ENCODE data around the gene ARPP19.
"Not testable (repeated sequence)": the region's sequence is repeated elsewhere in the genome, so short reads cannot be mapped to it uniquely, and the experiment has no call there.

ARPP19 gene

DNA sequence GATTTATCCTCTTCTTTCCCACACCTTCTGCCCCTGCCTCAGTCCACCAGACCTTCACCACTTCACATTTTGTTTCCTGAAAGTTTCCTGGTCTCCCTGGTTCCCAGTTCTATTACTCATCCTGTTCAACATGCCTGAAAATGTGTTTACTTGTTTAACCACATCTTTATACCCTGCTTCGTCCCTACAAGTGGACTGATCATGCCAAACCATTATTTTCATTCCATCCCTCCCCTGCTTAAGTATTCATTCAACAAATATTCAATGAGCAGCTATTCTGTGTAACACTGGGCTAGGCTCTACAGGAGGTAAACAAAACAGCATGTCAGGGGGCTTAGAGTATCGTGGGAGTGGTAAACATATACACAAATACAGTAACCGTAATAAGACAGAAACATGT, 45.6 kb downstream of the ARPP19 start:
- Histone ChIP-seq H3K4me1 (peaks cover 9 to 71% (median 13%) of the 10 kb centered on the region in 10 experiments), H3K36me3 (no peaks in the 10 kb centered on the region), H3K9me3 (replicated peaks in 1 of 11) (no peaks in the 10 kb centered on the region), H3K4me3 (no peak overlapping the region), H3K4me2 (peak overlapping the region in 3 of 11 experiments; percentile 25 to 68 (median 55); a peak in 4 of 22 replicates), H3K27ac (no peak overlapping the region), H3K9ac (no peak overlapping the region), H4K20me1 (peaks cover 16 to 99% (median 77%) of the 10 kb centered on the region in 11 experiments; a peak in 19 of 22 replicates), H3K27me3 (no peaks in the 10 kb centered on the region)
- TF ChIP-seq Cebpa-rat (IDR thresholded peaks at IDR 0.05) = no peak

DNA sequence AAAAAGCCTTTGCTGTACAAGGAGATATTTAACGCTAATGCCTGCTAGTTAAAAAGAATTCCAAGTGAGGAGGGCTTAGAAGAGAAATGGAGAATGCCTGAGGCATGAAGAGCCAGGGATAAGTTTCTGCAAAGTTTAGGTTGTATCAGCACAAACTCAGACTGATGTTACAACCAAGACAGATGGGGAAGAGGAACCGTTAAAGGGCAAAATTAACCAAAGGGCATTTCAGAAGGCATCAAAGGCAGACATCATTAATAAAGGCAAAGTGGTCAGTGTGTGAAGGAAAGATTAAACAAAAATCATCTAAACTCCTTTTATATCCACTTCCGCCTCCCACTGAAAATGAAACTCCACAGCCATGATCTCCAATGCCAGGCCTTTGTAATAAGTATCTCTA, 47.1 kb downstream of the ARPP19 start:
- H3K4me2 ChIP-seq = peak overlapping the region in 2 of 11 experiments; percentile 34 to 43; a peak in 4 of 22 replicates
- TF ChIP-seq Cebpa-rat (IDR thresholded peaks at IDR 0.05) = no peak
- H3K9ac ChIP-seq = no peak overlapping the region
- peaks cover 0 to 66% (median 0%) of the 10 kb centered on the region in 10 experiments; a peak in 9 of 20 replicates for H3K4me1 ChIP-seq
- H3K27ac ChIP-seq = no peak overlapping the region
- no peak overlapping the region for H3K4me3 ChIP-seq
- no peaks in the 10 kb centered on the region for H3K36me3 ChIP-seq
- H4K20me1 ChIP-seq = peaks cover 16 to 96% (median 68%) of the 10 kb centered on the region in 11 experiments; a peak in 19 of 22 replicates
- no peaks in the 10 kb centered on the region for H3K27me3 ChIP-seq
- H3K9me3 ChIP-seq (replicated peaks in 1 of 11) = no peaks in the 10 kb centered on the region

DNA sequence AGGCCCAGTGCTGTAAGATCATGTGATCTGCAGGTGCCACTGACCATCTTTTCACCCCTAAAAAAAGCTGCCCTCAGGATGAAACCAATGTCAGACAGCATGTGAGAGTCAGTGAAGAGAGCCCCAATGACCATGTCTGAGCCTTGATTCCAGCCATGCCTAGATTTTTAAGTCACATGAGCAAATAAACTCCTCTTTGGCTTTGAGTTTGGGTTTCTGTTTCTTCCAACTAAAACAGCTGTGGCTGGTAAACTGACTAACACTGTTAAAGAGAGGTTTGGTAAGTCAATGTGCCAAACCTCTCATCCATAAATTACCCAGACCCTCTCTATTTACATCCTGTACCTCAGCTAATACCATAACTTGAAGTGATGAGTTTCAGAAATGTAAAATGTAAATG, 48.4 kb downstream of the ARPP19 start:
- H3K9ac ChIP-seq = no peak overlapping the region
- no peak for TF ChIP-seq Cebpa-rat (IDR thresholded peaks at IDR 0.05)
- H3K27me3 ChIP-seq = no peaks in the 10 kb centered on the region
- peaks cover 0 to 66% (median 0%) of the 10 kb centered on the region in 10 experiments; a peak in 8 of 20 replicates for H3K4me1 ChIP-seq
- peak overlapping the region in 1 of 11 experiments; percentile 41; a peak in 2 of 22 replicates for H3K4me2 ChIP-seq
- H3K27ac ChIP-seq = no peak overlapping the region
- peaks cover 7 to 96% (median 66%) of the 10 kb centered on the region in 11 experiments; a peak in 19 of 22 replicates for H4K20me1 ChIP-seq
- H3K4me3 ChIP-seq = no peak overlapping the region
- H3K9me3 ChIP-seq (replicated peaks in 1 of 11) = no peaks in the 10 kb centered on the region
- H3K36me3 ChIP-seq = no peaks in the 10 kb centered on the region

DNA sequence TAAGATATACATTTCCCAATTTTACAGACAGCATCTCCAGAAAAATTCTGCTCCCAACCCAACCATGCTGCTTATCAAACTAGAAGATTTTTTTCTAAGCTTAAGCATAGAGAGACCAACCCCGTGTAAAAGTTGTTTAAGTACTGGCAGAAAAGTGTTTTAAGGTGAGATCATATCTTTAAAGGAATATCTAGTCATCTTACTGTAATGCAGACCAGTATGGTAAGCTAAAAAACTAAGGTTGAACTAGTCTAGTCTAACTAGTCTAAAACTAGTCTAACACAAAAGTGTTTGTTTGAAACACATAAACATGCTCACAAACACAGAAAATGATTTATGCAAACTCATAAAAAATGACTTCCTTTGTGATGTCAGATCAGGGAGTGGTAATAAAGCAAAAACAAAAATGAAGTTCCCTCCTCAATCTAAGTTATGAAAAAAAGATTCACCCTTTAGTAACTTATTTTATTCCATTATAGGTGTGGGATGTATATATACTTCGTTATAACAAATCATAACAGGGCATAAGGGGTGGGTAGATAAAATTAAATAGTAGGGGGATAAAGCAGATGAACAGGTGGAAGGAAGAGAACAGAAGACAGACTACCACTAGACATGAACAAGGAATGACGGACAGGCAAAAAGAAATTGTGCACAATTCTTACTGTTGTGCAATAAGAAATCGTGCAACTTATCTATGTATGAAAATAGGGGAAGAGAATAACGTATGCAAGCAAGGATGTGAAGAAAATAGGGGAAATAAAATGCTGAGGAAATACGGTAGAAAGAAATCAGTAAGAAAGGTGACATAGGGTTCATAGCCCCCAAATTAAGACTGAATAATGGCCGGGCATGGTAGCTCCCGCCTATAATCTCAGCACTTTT, 50.1 kb downstream of the ARPP19 start:
- H3K4me2 ChIP-seq = peak overlapping the region in 3 of 11 experiments; percentile 46 to 75 (median 69); a peak in 6 of 22 replicates
- no peak overlapping the region for H3K4me3 ChIP-seq
- H3K27me3 ChIP-seq = no peaks in the 10 kb centered on the region
- H3K9me3 ChIP-seq (replicated peaks in 1 of 11) = no peaks in the 10 kb centered on the region
- TF ChIP-seq Cebpa-rat (IDR thresholded peaks at IDR 0.05) = no peak; a peak in 1 of 22 replicates
- peaks cover 0 to 54% (median 0%) of the 10 kb centered on the region in 10 experiments; a peak in 8 of 20 replicates for H3K4me1 ChIP-seq
- H3K9ac ChIP-seq = no peak overlapping the region
- no peaks in the 10 kb centered on the region for H3K36me3 ChIP-seq
- H4K20me1 ChIP-seq = peaks cover 7 to 96% (median 63%) of the 10 kb centered on the region in 11 experiments; a peak in 19 of 22 replicates
- no peak overlapping the region for H3K27ac ChIP-seq

DNA sequence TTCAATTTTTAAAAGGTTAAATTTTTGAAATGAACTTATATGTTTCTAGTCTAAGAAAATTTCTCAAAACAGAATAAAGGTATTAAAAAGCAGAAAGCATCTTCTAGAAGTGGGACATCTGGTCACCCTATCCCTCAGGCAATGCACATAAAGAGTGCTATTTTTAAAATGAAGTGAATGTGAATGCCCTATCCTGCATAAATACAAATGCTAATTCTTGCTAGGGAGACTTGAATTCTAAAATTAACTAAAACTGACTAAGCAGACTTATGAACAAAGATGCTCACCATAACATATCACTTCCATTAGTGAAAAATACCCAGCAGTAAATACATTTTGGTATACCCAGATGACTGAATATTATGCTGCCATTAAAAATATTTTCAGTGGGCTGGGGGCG, 51.8 kb downstream of the ARPP19 start:
- Histone ChIP-seq H4K20me1 (peaks cover 7 to 93% (median 50%) of the 10 kb centered on the region in 11 experiments; a peak in 19 of 22 replicates), H3K36me3 (no peaks in the 10 kb centered on the region), H3K9me3 (replicated peaks in 1 of 11) (no peaks in the 10 kb centered on the region)

DNA sequence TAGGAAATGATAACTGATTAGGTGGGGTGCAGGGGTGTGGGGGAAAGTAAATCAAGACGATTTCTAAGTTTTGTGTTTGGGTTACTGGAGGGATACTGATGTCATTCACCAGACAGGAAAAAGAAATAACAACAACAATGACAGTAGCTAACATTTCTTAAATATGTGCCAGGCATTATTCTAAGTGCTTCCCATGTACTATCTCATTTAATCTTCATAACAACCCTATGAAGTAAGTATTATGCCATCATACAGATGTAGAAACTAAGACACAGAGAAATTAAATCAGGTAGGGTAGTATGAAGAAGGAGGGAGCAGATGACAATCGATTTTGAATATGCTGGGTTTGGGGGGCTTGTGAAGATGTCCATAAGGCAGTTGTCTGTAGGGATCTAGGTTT, 53.5 kb downstream of the ARPP19 start:
- Histone ChIP-seq H3K4me2 (no peak overlapping the region), H3K27me3 (no peaks in the 10 kb centered on the region), H3K9me3 (replicated peaks in 1 of 11) (no peaks in the 10 kb centered on the region), H3K36me3 (no peaks in the 10 kb centered on the region), H3K4me1 (peaks cover 0 to 24% (median 0%) of the 10 kb centered on the region in 10 experiments; a peak in 8 of 20 replicates), H3K9ac (no peak overlapping the region), H4K20me1 (peaks cover 6 to 93% (median 39%) of the 10 kb centered on the region in 11 experiments; a peak in 18 of 22 replicates), H3K27ac (no peak overlapping the region), H3K4me3 (no peak overlapping the region)
- no peak for TF ChIP-seq Cebpa-rat (IDR thresholded peaks at IDR 0.05)

More for the DNA sequence above, 51.8 kb downstream of the ARPP19 start:
- Histone ChIP-seq H3K4me1 (peaks cover 0 to 37% (median 0%) of the 10 kb centered on the region in 10 experiments; a peak in 8 of 20 replicates), H3K9ac (no peak overlapping the region), H3K27me3 (no peaks in the 10 kb centered on the region), H3K4me3 (no peak overlapping the region), H3K4me2 (no peak overlapping the region), H3K27ac (no peak overlapping the region)
- TF ChIP-seq Cebpa-rat (IDR thresholded peaks at IDR 0.05) = no peak

DNA sequence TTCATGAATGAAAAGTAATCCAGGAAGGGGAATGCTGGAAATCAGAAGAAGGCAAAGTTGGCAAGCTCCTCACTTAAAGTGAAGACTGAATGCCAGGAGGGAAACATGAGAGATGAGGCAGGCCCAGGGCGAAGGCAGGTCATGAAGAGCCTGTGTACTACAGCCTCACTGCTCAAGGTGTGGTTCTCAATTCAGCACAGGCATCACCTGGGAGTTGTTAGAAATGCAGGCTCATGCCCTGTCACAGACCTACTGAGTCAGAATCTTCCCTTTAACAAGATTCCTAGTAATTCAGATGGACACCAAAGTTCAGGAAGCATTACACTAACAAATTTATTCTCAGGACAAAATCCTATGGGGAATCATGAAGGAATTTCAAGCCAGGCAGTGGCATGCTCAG, 54.3 kb downstream of the ARPP19 start:
- Histone ChIP-seq H3K4me3 (no peak overlapping the region), H3K36me3 (no peaks in the 10 kb centered on the region), H3K9ac (no peak overlapping the region), H4K20me1 (peaks cover 0 to 95% (median 35%) of the 10 kb centered on the region in 11 experiments; a peak in 18 of 22 replicates), H3K27me3 (no peaks in the 10 kb centered on the region), H3K4me2 (no peak overlapping the region), H3K9me3 (replicated peaks in 1 of 11) (no peaks in the 10 kb centered on the region), H3K27ac (no peak overlapping the region), H3K4me1 (peaks cover 0 to 22% (median 0%) of the 10 kb centered on the region in 10 experiments; a peak in 7 of 20 replicates)
- no peak for TF ChIP-seq Cebpa-rat (IDR thresholded peaks at IDR 0.05)

DNA sequence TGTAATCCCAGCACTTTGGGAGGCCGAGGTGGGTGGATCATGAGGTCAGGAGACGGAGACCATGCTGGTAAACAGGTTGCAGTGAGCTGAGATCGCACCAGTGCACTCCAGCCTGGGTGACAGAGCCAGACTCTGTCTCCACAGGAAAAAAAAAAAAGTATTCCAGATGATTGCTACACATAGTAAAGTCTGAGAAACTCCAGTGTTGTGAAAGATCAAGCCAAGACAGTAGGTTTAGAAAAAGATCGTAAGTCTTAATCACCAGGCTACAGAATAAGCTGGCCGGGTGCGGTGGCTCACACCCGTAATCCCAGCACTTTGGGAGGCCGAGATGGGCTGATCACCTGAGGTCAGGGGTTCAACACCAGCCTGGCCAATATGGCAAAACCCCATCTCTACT, 56.0 kb downstream of the ARPP19 start:
- not testable (repeated sequence) for H3K4me2 ChIP-seq; H3K9ac ChIP-seq; H3K4me3 ChIP-seq; H3K9me3 ChIP-seq (replicated peaks in 1 of 11); H3K36me3 ChIP-seq; H3K27me3 ChIP-seq; H3K27ac ChIP-seq
- peaks cover 0 to 95% (median 48%) of the 10 kb centered on the region in 11 experiments; a peak in 17 of 22 replicates for H4K20me1 ChIP-seq
- H3K4me1 ChIP-seq = peaks cover 0 to 20% (median 0%) of the 10 kb centered on the region in 10 experiments; a peak in 3 of 20 replicates

DNA sequence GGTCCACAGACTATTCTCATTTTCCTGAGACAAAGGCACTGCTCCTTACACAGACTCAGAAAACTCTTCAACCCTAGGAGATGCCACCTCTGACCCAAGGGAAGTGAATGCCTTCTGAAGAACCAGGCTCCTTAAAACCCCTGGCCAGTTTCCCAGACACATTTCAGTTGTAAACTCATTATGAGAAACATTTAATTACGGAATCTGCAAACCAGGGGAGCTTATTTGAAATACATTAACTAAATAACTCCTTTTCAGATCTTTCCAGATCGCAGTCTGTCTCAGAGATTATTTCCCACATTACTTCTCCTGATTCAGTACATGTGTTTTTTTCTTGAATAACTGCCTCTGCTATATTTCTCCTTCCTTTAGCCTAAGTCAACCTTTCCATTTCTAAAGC, 57.7 kb downstream of the ARPP19 start:
- Histone ChIP-seq H3K4me2 (no peak overlapping the region), H3K4me3 (no peak overlapping the region), H3K27ac (no peak overlapping the region), H3K4me1 (peaks cover 0 to 20% (median 0%) of the 10 kb centered on the region in 10 experiments; a peak in 3 of 20 replicates), H4K20me1 (peaks cover 0 to 90% (median 52%) of the 10 kb centered on the region in 11 experiments; a peak in 17 of 22 replicates), H3K9me3 (replicated peaks in 1 of 11) (no peaks in the 10 kb centered on the region), H3K9ac (no peak overlapping the region), H3K27me3 (no peaks in the 10 kb centered on the region), H3K36me3 (no peaks in the 10 kb centered on the region)
- TF ChIP-seq Cebpa-rat (IDR thresholded peaks at IDR 0.05) = no peak

Measured in BLaER1 treated with 17β-estradiol and CSF1 and Interleukin-3, amounts not matched to agents 10 nM and 100 nM (cell line).